HG03469 (cell line): Measurements from ENCODE around the gene WFDC12.
"Not testable (repeated sequence)": the region's sequence is repeated elsewhere in the genome, so short reads cannot be mapped to it uniquely, and the experiment has no call there.

ENCODE experiments used
- ATAC-seq: cut with Tn5 transposase; IDR thresholded peaks from one replicate; pipeline ENCODE4 v1.9.1; 2021; ENCODE audit warnings: mild to moderate bottlenecking, moderate library complexity, moderate number of reproducible peaks; ENCODE audit not compliant: unreplicated experiment

WFDC12 gene, protein sequence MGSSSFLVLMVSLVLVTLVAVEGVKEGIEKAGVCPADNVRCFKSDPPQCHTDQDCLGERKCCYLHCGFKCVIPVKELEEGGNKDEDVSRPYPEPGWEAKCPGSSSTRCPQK

DNA sequence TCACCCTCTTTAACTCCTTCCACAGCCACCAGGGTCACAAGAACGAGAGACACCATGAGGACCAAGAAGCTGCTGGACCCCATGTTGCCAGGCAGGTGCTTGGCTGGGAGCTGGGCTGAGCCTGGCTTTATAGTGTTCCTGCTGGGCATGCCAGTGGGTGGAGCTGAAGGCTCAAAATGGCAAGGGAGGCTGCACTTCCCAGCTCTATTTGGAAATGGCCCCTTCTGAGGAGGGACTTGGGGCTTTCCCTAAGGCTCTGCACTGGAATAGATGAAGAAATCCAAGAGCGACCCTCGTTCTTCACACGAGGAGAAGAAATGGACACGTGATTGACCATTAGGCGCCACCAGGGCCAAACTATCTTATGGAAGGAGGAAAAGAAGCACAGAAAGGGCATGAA, at the start of gene WFDC12:
Gene WFDC12 (minus strand): TSS at position 101 of the 400 bp plus-strand sequence. CDS start 18 bp downstream, at position 83.
- ATAC-seq = no peak

GRCh38 chr20:45173522-45173921, 49.3 kb upstream of the WFDC12 start:
- ATAC-seq = no peak

DNA sequence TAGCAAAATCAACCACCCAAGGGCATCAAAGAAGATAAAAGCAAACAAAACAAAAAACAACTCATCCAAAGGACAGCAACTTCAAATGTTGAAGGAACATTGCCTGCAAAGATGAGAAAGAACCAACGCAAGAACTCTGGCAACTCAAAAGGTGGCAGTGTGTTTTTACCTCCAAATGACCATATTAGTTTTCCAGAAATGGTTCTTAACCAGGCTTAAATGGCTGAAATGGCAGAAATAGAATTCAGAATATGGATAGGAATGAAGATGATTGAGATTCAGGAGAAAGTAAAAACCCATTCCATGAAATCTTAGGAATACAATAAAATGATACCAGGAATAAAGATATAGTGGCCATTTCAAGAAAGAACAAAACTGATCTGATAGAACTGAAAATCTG, 40.6 kb upstream of the WFDC12 start:
- ATAC-seq = no peak

DNA sequence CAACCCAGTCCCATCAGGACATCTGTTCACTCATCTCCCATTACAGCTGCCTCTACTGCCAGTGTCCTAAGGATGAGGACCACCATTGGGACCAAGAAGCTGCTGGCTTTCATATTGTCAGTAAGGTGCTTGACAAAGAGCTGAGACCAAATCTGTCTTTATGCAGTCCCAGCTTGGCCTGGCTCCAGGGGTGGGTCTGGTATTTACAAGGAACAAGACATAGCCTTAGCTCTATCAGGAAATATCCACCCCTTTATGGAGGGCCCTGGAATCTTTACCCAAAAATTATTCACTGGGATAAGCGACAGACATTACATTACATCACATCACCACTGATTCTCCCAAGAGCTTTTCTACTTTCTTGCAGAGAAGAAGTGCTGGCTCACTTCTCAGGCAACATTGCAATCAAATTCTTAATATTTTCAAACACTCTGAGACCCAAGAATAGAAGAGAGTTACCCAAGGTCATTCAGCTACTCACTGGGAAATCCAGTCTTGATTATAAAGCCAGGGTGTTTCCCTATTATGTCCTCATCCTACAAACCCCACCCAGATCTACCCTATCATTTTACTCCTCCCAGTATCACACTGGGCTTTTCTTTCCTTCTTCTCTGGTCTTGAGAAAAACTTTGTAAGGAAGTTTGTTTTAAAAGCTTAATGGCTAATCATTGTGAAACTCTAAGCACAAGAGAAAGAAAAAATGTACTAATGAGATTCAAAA, 39.0 kb upstream of the WFDC12 start:
- ATAC-seq = no peak

DNA sequence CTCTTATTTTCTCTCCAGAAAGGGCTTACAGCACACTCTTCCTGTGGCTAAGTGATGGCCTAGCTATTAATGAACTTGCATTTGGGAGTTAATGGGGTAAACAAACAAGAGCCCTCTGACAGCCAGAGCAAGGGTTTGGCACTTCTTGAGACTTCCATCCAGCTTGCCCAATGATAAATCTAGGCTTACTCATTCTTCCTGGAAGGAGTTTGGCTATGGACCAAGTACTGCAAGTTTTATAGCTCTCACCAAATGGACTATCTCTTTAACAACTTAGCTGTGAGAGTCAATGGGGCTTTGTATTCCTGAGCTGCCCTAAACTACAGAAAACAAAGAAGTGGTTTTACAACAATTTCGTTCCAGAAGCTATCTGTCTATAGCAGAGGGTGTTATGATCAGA, 33.7 kb upstream of the WFDC12 start:
- ATAC-seq = no peak

DNA sequence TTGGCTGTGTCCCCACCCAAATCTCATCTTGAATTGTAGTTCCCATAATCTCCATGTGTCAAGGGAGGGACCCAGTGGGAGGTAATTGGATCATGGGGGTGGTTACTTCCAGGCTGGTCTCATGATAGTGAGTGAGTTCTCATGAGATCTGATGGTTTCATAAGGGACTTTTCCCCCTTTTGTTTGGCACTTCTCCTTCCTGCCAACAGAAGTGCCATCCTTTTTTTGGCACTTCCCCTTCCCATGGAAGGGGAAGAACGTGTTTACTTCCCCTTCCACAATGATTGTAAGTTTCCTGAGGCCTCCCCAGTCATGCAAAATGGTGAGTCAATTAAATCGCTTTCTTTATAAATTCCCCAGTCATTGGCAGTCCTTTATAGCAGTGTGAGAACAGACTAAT, 32.4 kb upstream of the WFDC12 start:
- no peak for ATAC-seq

GRCh38 chr20:45154794-45155193, 30.5 kb upstream of the WFDC12 start:
- not testable (repeated sequence) for ATAC-seq

- ATAC-seq = no peak
Observed at GRCh38 chr20:45154183-45154582, 29.9 kb upstream of the WFDC12 start.

DNA sequence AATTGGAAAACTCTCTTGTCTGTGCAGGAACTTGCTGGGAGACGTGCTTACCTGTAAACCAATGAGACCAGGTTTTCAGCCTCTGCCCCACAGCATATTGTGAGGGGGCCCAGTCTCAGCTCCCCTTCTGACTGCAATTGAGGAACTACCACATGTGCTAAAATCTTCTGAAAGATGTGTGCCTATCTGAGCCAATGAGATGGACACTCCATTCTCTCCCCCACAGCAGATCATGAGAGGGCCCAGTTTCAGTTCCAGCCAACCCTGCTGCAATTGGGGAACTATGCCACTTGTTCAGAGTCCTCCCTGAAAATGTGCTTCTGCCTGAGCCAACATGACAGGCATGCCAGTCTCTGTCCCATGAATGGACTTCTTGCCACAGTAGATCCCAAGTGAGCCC, 29.5 kb upstream of the WFDC12 start:
- no peak for ATAC-seq

DNA sequence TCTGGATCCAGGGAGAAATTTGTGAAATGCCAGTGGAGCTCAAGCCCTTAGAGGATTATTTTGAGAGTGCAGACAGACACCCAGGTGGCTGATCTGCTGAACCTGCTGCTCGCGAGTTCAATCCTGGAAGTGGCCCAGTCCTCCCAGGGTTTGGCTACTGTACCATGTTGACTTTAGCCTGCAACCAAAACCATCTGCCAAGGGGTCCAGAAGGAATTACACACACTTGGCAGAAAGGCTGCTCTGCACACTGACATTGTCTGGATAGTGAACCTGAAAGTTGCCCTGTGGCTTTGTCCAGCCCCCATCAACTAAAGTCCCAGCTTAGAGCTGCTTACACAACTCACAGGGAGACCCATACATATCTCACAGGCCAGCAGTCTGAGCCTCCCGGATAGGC, 28.9 kb upstream of the WFDC12 start:
- ATAC-seq = no peak

DNA sequence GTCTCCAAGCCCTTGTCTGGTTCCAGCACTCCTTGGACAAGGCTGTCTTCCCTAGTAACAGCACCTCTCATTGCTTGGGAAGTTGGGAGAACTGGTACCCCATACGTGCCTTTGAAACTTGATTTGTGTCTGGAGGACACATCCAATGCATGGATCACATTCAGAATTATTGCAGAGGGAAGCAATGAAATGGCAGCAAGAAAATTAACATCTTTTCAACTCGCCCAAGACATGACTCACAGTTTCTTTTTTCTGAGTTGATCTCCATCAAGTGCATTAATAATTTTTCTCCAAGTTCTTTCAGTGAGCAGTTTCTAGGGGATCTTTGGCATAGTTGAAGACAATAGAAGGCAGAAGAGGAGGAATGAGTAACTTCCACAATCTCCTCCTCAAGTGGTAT, 28.1 kb upstream of the WFDC12 start:
- no peak for ATAC-seq

DNA sequence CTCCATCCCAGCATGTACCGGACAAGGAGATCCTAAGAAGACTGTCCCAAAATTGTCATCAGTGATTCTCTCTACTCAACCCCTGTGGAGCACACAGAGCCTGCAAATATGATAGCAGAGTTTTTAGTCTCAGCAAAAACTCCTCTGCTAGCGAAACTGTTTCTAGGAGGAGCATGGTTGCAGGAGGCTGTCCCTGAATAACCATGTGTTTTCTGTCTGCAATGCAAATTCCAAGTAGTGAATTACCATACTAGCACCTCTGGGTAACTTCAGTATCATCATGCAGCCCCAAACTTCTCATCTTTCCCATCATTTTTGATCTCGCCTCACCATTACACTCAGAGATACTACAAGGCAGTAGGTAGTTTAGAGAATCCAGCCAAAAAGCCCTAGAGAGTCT, 24.8 kb upstream of the WFDC12 start:
- ATAC-seq = no peak

- ATAC-seq = no peak
Observed at GRCh38 chr20:45140836-45141235, 16.6 kb upstream of the WFDC12 start.

DNA sequence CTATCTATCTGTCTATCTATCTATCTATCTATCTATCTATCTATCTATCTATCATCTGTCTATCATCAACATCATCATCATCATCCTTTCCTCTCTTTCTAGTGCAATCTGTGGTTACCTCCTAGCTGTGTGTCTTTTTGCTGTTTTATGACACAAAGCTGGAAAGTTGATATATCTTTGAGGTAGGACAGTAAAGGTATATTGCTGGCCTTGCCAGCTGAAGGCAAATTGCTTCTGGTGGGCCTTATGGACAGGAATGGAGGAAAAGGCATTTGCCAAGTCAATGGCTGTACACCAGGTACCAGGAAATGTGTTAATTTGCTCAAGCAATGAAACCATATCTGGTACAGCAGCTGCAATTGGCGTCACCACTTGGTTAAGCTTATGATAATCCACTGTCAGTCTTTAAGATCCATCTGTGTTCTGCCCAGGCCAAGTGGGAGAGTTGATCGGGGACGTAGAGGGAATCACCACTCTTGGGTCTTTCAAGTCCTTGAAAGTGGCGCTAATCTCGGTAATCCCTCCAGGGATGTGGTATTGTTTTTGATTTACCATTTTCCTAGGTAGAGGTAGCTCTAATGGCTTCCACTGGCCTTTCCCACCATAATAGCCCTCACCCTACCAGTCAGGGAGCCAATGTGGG, 15.6 kb upstream of the WFDC12 start:
- ATAC-seq = not testable (repeated sequence)

- ATAC-seq = no peak
Observed at GRCh38 chr20:45138561-45139300, 14.5 kb upstream of the WFDC12 start.

- no peak for ATAC-seq
Observed at GRCh38 chr20:45136911-45137310, 12.6 kb upstream of the WFDC12 start.

- ATAC-seq = no peak
Observed at GRCh38 chr20:45128099-45128498, 3.8 kb upstream of the WFDC12 start.

GRCh38 chr20:45121388-45121787, 2.9 kb downstream of the WFDC12 start:
- ATAC-seq = no peak

- no peak for ATAC-seq
Observed at GRCh38 chr20:45119556-45120266, 4.6 kb downstream of the WFDC12 start.

DNA sequence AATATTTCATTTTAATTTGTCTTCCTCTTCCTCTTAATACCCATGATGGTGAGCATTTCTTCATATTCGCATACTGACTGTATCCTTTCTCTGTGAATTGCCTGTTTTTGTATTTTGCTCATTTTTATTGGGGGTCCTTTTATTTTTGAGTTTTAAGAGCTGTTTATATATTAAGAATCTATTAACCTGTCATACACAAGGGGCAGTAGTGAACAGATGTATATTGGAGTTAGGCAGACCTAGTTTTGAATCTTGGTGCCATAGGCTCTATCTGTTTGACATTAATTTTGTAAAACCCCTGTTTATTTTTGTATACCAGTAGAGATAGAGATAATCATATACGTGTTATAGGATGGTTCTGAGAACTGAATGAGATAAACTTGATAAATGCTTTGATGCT, 6.2 kb downstream of the WFDC12 start:
- no peak for ATAC-seq

GRCh38 chr20:45117581-45117980, 6.7 kb downstream of the WFDC12 start:
- ATAC-seq = no peak
